ENCODE measurements around the gene TMEM132D. TPM values are rescaled to one million over a fixed set of nuclear protein-coding genes. Genes with fewer than 3 reads are reported as not detected.

Gene TMEM132D
- total RNA-seq, 2 experiments from 2014 or later, result not detected

- no peaks in the 10 kb centered on the region for H3K36me3 ChIP-seq (ENCODE audit: insufficient read depth, low read length)
- no peak for TF ChIP-seq EZH2phosphoT487 (IDR thresholded peaks at IDR 0.05; ENCODE audit: borderline replicate concordance, low read depth, low read length)
- TF ChIP-seq, protein P1, sequence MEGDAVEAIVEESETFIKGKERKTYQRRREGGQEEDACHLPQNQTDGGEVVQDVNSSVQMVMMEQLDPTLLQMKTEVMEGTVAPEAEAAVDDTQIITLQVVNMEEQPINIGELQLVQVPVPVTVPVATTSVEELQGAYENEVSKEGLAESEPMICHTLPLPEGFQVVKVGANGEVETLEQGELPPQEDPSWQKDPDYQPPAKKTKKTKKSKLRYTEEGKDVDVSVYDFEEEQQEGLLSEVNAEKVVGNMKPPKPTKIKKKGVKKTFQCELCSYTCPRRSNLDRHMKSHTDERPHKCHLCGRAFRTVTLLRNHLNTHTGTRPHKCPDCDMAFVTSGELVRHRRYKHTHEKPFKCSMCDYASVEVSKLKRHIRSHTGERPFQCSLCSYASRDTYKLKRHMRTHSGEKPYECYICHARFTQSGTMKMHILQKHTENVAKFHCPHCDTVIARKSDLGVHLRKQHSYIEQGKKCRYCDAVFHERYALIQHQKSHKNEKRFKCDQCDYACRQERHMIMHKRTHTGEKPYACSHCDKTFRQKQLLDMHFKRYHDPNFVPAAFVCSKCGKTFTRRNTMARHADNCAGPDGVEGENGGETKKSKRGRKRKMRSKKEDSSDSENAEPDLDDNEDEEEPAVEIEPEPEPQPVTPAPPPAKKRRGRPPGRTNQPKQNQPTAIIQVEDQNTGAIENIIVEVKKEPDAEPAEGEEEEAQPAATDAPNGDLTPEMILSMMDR (conservative IDR thresholded peaks at IDR 0.05; ENCODE audit: low read length), result no peak
- H4K20me1 ChIP-seq (ENCODE audit: insufficient read depth, low read length), result no peaks in the 10 kb centered on the region
- POLR2A ChIA-PET, result no interaction called here
- no peak for DNase-seq (ENCODE audit: low spot score)
- no peak overlapping the region for H3K4me3 ChIP-seq (ENCODE audit: low read depth, low read length, poor library complexity, severe bottlenecking)
- no peaks in the 10 kb centered on the region for H3K9me2 ChIP-seq (ENCODE audit: insufficient read depth, low read length)
- no peak overlapping the region for H2AFZ ChIP-seq (ENCODE audit: low read length)
- BruUV-seq (replicated peaks), result no TSS peak
- CTCF ChIA-PET (ENCODE audit: unreplicated experiment), result no interaction called here
- no peak overlapping the region for H3K27ac ChIP-seq (ENCODE audit: low read depth, low read length, poor library complexity, severe bottlenecking)
- no peaks in the 10 kb centered on the region for H3K9me3 ChIP-seq (ENCODE audit: low read length)
- H3K4me2 ChIP-seq (ENCODE audit: low read length), result no peak overlapping the region
- H3K4me1 ChIP-seq (ENCODE audit: insufficient read depth, low read length, poor library complexity, severe bottlenecking), result no peaks in the 10 kb centered on the region
- no peaks in the 10 kb centered on the region for H3K79me2 ChIP-seq (ENCODE audit: insufficient read depth, low read depth, low read length)
- intact Hi-C loops (cut with micrococcal nuclease; ENCODE audit: unreplicated experiment), result no loop called here
Measured at GRCh38 chr12:129127771-129128170, 776.1 kb downstream of the TMEM132D start.

DNA sequence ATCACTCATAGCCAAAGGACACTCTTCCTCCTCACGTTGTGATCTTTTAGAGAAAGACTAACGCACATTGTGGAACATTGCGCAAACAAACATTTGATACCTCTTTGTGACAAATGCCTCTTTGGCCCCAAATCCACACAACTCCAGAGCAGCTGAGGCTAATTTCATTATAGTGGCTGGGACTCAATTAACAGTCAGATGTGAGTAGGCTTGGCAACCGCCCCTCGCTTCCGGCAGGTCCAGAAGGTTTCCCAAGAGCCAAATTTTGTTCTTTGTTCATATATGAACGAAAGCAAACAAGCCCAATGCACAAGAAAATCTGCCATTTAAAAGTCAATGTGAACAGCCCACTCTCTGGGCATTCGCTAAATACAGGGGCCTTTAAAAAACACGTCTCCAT is 776.6 kb downstream of the TMEM132D start:
- H3K9me2 ChIP-seq (ENCODE audit: insufficient read depth, low read length), result no peaks in the 10 kb centered on the region
- no peak overlapping the region for H3K27ac ChIP-seq (ENCODE audit: low read depth, low read length, poor library complexity, severe bottlenecking)
- no peak for DNase-seq (ENCODE audit: low spot score)
- no peaks in the 10 kb centered on the region for H3K36me3 ChIP-seq (ENCODE audit: insufficient read depth, low read length)
- no TSS peak for BruUV-seq (replicated peaks)
- ChIA-PET CTCF (ENCODE audit: unreplicated experiment) (no interaction called here), POLR2A (no interaction called here)
- TF ChIP-seq EZH2phosphoT487 (IDR thresholded peaks at IDR 0.05; ENCODE audit: borderline replicate concordance, low read depth, low read length), result no peak
- TF ChIP-seq, protein P1 (conservative IDR thresholded peaks at IDR 0.05; ENCODE audit: low read length), result no peak
- H3K9me3 ChIP-seq (ENCODE audit: low read length), result no peaks in the 10 kb centered on the region
- H3K79me2 ChIP-seq (ENCODE audit: insufficient read depth, low read depth, low read length), result no peaks in the 10 kb centered on the region
- H2AFZ ChIP-seq (ENCODE audit: low read length), result no peak overlapping the region
- intact Hi-C loops (cut with micrococcal nuclease; ENCODE audit: unreplicated experiment), result no loop called here
- no peak overlapping the region for H3K4me2 ChIP-seq (ENCODE audit: low read length)
- H4K20me1 ChIP-seq (ENCODE audit: insufficient read depth, low read length), result no peaks in the 10 kb centered on the region
- H3K4me1 ChIP-seq (ENCODE audit: insufficient read depth, low read length, poor library complexity, severe bottlenecking), result no peaks in the 10 kb centered on the region
- H3K4me3 ChIP-seq (ENCODE audit: low read depth, low read length, poor library complexity, severe bottlenecking), result no peak overlapping the region

DNA sequence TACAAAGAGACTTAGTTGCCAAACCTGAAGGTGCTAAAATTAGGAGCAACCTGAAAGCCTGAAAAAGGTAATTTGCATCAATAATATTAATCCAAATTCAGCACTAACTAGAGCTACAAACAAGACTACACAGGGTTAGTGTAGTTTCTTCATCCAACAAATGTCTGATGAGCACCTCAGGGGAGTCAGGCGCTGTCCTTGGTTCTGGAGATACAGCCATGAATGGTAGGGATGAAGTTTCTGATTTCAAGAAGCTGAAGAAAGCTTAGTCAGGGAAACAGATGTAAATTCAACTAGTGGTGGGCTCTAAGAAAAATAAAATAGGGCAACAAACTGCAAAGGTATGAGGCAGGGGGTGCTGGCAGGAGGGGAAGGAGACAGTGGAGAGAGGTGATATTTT is 784.3 kb downstream of the TMEM132D start:
- Histone ChIP-seq H3K9me2 (ENCODE audit: insufficient read depth, low read length) (no peaks in the 10 kb centered on the region), H3K27ac (ENCODE audit: low read depth, low read length, poor library complexity, severe bottlenecking) (no peak overlapping the region), H3K36me3 (ENCODE audit: insufficient read depth, low read length) (no peaks in the 10 kb centered on the region), H3K9me3 (ENCODE audit: low read length) (no peaks in the 10 kb centered on the region), H4K20me1 (ENCODE audit: insufficient read depth, low read length) (no peaks in the 10 kb centered on the region), H3K4me2 (ENCODE audit: low read length) (no peak overlapping the region), H3K4me3 (ENCODE audit: low read depth, low read length, poor library complexity, severe bottlenecking) (no peak overlapping the region), H2AFZ (ENCODE audit: low read length) (no peak overlapping the region), H3K79me2 (ENCODE audit: insufficient read depth, low read depth, low read length) (no peaks in the 10 kb centered on the region), H3K4me1 (ENCODE audit: insufficient read depth, low read length, poor library complexity, severe bottlenecking) (no peaks in the 10 kb centered on the region)
- no peak for TF ChIP-seq EZH2phosphoT487 (IDR thresholded peaks at IDR 0.05; ENCODE audit: borderline replicate concordance, low read depth, low read length)
- TF ChIP-seq, protein P1 (conservative IDR thresholded peaks at IDR 0.05; ENCODE audit: low read length), result no peak
- intact Hi-C loops (cut with micrococcal nuclease; ENCODE audit: unreplicated experiment), result no loop called here
- BruUV-seq (replicated peaks), result no TSS peak
- CTCF ChIA-PET (ENCODE audit: unreplicated experiment), result no interaction called here
- DNase-seq (ENCODE audit: low spot score), result no peak
- POLR2A ChIA-PET, result no interaction called here

Measured in OCI-LY7 (cell line).